ENCODE results near the gene LRRC19.

DNA sequence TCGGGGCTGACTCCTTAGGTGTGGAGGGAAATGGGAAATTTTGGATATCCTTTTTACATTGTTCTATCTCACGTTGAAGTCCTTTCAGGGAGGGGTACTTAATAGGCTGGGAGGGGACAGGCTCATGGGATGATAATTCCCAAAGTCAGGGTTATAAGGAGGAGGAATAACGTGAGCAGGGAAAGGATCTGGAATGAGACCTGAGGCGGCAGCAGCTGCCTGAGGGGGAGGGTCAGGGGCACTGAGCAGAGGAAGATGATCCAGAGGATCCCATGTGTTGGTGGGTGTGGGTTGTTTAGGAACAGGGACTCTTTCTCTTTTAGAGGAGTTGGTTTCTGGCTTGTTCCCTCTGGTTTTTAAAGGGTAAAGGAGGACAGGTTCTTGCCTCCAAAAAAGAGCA, 30.5 kb downstream of the LRRC19 start:
- TF ChIP-seq, protein P1, sequence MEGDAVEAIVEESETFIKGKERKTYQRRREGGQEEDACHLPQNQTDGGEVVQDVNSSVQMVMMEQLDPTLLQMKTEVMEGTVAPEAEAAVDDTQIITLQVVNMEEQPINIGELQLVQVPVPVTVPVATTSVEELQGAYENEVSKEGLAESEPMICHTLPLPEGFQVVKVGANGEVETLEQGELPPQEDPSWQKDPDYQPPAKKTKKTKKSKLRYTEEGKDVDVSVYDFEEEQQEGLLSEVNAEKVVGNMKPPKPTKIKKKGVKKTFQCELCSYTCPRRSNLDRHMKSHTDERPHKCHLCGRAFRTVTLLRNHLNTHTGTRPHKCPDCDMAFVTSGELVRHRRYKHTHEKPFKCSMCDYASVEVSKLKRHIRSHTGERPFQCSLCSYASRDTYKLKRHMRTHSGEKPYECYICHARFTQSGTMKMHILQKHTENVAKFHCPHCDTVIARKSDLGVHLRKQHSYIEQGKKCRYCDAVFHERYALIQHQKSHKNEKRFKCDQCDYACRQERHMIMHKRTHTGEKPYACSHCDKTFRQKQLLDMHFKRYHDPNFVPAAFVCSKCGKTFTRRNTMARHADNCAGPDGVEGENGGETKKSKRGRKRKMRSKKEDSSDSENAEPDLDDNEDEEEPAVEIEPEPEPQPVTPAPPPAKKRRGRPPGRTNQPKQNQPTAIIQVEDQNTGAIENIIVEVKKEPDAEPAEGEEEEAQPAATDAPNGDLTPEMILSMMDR (conservative IDR thresholded peaks at IDR 0.05): no peak
- TF ChIP-seq ZFX (IDR thresholded peaks at IDR 0.05): no peak
